C4-2B (cell line): ENCODE data around the gene CMAS.

Experiments
- ZFX ChIP-seq: fragments of 450-650 bp; IDR thresholded peaks from 2 replicates; pipeline ENCODE4 v1.6.1; 2017
- TF ChIP-seq, protein P1 (sequence below): fragments of 450-650 bp; conservative IDR thresholded peaks from 2 replicates; pipeline ENCODE4 v1.5.1; 2017; ENCODE audit warnings: mild to moderate bottlenecking

GRCh38 chr12:21998295-21998694, 47.7 kb upstream of the CMAS start:
- TF ChIP-seq, protein P1, sequence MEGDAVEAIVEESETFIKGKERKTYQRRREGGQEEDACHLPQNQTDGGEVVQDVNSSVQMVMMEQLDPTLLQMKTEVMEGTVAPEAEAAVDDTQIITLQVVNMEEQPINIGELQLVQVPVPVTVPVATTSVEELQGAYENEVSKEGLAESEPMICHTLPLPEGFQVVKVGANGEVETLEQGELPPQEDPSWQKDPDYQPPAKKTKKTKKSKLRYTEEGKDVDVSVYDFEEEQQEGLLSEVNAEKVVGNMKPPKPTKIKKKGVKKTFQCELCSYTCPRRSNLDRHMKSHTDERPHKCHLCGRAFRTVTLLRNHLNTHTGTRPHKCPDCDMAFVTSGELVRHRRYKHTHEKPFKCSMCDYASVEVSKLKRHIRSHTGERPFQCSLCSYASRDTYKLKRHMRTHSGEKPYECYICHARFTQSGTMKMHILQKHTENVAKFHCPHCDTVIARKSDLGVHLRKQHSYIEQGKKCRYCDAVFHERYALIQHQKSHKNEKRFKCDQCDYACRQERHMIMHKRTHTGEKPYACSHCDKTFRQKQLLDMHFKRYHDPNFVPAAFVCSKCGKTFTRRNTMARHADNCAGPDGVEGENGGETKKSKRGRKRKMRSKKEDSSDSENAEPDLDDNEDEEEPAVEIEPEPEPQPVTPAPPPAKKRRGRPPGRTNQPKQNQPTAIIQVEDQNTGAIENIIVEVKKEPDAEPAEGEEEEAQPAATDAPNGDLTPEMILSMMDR = no peak
- TF ChIP-seq ZFX = no peak
